Measurements from ENCODE around the gene CSF2RB.

Gene CSF2RB

GRCh38 chr22:36891646-36892045 is 21.8 kb upstream of the CSF2RB start:
- DNase-seq (ENCODE audit: low read depth) = no peak

DNA sequence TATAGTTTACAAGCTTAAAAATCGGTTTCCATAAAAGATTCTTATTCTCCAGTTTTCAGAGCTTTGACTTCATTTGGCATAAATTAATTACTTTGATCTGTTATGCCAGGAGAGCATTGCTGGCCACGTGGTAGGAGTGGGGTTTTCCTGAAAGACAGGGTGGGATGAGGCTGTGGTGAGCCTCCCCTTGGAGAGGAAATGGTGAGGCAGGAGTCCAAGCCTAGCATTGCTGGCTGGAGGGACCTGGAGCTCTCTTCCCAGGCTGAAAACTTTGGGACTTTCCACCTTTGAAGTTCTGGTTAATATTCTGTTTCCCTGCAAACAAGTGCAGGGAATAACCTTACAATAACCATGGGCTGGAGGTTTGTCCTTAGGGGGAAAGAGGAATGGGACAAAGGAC is 21.1 kb upstream of the CSF2RB start:
- no peak for DNase-seq (ENCODE audit: low read depth)

GRCh38 chr22:36893262-36893661 is 20.2 kb upstream of the CSF2RB start:
- DNase-seq (ENCODE audit: low read depth) = no peak

DNA sequence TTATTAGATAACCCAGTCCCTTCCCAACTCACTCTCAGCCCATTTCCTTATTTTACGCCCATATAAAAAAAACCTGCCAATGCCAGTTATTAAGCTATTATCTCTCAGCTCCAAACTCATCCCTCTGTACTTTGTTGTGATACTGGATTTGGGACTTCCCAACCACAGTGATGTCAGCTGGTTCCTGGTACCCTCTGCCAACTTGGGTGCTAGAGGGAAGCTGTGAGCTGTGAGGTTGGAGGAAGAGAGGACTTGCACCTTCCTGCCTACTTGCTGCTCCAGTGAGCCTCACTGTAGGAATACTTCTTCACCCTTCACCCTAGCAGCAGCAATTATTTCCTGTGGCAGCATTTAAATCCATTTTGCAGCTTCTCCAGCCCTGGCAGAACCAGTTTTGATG is 19.2 kb upstream of the CSF2RB start:
- DNase-seq (ENCODE audit: low read depth) = no peak

DNA sequence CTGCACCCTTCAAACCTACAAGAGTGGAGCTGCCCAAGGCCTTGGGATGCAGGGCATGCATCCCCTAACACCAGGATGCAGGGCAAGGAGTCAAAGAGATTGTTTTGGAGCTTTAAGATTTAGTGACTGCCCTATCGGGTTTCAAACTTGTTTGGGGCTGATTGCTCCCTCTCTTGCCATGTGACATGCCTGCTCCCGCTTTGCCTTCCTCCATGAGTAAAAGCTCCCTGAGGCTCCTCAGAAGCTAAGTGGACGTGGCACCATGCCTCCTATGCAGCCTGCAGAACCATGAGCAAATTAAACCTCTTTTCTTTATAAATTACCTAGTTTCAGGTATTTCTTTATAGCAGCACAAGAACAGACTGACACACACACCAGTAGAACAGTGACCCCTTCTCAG is 15.8 kb upstream of the CSF2RB start:
- DNase-seq (ENCODE audit: low read depth) = no peak

DNA sequence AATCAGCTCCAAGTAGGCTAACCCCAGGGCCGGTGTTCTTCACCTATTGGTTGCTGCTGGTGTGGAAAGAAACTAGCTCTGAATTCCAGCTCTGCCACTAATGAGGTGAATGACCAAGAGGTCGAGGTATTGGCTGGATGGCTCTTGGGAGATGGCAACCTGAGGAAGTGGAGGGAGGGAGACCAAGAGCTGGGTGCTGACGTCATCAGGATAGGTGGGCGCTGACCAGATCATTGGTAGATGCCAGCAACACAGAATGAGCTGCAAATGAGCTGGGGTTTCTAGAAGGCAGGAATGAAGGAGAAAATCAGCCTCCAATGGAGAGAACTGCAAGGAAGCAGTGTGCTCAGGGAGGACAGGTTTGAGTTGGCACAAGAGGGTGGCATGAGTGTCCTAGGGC is 14.7 kb upstream of the CSF2RB start:
- DNase-seq (ENCODE audit: low read depth) = no peak

- DNase-seq (ENCODE audit: low read depth) = no peak
These were observed 13.9 kb upstream of the CSF2RB start for GRCh38 chr22:36899498-36899897.

GRCh38 chr22:36900225-36900624 is 13.2 kb upstream of the CSF2RB start:
- DNase-seq (ENCODE audit: low read depth) = no peak

- no peak for DNase-seq (ENCODE audit: low read depth)
These were observed 12.5 kb upstream of the CSF2RB start for GRCh38 chr22:36900880-36901279.

- no peak for DNase-seq (ENCODE audit: low read depth)
These were observed 11.9 kb upstream of the CSF2RB start for GRCh38 chr22:36901411-36902142.

GRCh38 chr22:36902143-36902926 is 11.1 kb upstream of the CSF2RB start:
- DNase-seq (ENCODE audit: low read depth) = no peak

GRCh38 chr22:36904260-36904880 is 9.1 kb upstream of the CSF2RB start:
- DNase-seq (ENCODE audit: low read depth) = no peak

DNA sequence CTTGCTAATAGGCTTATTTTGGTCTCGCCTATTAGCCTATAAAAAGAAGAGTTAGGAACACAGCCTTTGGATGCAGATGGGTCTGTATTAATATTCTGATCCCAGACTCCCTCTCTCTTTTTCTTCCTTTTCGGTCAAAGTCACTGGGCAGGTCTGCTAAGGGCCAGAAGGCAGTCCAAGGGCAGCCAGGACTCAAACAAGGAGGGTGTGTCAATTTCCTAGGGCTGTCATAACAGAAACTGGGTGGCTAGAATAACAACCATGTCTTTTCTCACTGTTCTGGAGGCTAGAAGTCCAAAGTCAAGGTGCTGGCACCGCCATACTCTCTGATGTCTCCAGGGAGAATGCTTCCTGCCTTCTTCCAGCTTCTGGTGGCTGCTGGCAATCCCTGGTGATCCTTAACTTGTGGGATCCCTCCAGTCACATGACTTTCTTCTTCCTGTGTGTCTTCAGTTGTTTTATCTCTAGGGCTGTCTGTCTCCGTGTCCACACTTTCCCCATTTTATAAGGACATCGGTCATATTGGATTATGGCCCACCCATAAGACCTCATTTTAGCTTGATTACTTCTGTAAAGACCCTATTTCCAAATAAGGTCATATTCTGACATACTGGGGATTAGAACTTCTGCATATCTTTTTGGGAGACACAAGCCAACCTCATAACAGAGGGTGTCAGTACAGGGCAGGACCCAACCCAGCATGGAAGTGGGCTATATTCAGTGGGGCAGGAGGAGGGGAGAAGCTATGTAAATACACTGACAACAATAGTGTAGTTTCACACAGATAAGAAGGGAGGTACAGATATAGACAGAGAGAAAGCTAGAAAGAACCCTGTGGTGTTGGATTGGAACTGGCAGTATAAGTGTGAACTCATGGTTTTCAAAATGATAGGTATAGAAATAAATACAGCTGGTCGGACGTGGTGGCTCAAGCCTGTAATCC is 5.9 kb upstream of the CSF2RB start:
- no peak for DNase-seq (ENCODE audit: low read depth)

GRCh38 chr22:36910461-36910860 is 3.0 kb upstream of the CSF2RB start:
- DNase-seq (ENCODE audit: low read depth) = no peak

DNA sequence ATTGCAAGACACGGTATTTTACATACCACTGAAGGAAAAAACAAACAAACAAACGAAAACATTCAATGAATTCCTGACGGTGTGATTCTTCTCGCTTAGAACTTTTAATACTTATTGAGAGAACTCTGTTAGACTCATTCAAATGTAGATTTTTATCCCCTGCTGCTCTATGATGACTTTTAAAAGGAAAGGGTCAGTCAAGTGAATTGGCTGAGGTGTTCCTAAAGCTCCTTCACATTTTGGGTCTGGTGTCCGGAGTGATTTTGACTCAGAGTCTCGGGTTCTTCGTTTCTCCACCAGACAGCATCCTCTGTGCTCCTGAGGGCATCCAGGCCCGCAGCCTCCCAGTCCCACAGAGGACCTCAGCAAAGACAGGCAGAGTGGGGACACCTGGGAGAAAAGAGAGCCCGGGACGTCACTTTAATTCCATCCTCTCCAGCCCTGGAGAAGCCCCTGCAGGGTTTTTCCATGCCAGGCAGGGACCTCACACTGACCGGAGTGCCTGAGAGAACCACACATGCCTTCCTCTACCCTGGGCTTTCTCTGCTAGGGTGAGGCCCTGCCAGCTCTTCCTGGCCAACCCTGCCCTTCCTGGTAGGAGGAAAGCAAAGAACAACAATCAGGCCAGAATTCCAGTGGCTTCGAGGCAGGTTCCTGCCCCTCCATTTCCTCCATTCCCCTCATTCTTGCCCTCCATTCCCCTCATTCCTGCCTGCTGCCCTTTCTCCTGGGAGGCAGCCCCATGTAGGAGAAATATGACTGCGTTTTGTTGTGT is 1.4 kb upstream of the CSF2RB start:
- DNase-seq (ENCODE audit: low read depth) = no peak

DNA sequence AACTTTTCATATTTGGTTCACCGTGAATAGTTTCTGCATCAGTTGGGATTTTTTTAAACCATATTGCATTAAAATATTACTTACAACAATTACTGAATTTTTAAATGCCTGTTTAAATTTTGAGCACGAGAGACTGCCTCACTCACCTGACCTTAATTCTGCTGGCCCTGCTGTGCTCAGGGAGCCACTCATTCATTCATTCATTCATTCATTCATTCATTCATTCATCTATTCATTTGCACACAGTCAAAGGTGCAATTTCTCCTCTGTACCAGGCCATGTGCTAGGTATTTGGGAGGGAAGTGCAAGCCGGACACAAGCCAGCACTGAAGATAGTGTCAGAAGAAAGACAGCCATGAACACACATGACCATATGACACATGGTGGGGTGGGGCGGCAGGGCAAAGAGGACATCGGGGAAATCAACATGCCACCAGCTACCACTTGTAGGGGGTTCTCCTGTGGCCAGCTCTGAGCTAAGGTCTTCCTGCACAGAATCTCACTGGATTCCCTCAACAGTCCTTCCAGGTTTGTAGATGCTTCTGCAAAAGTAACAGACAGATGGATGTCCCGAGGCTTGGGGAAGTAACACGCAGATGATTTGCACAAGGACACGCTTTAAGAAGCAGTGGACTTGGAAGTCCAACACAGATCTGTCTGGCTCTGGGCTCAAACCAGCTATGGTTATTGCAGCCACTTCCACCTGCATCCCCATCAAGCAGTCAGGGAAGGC is 568 bp upstream of the CSF2RB start:
- DNase-seq (ENCODE audit: low read depth) = no peak

GRCh38 chr22:36914390-36914752 is 943 bp downstream of the CSF2RB start:
- no peak for DNase-seq (ENCODE audit: low read depth)

GRCh38 chr22:36916034-36916433 is 2.6 kb downstream of the CSF2RB start:
- DNase-seq (ENCODE audit: low read depth) = no peak

DNA sequence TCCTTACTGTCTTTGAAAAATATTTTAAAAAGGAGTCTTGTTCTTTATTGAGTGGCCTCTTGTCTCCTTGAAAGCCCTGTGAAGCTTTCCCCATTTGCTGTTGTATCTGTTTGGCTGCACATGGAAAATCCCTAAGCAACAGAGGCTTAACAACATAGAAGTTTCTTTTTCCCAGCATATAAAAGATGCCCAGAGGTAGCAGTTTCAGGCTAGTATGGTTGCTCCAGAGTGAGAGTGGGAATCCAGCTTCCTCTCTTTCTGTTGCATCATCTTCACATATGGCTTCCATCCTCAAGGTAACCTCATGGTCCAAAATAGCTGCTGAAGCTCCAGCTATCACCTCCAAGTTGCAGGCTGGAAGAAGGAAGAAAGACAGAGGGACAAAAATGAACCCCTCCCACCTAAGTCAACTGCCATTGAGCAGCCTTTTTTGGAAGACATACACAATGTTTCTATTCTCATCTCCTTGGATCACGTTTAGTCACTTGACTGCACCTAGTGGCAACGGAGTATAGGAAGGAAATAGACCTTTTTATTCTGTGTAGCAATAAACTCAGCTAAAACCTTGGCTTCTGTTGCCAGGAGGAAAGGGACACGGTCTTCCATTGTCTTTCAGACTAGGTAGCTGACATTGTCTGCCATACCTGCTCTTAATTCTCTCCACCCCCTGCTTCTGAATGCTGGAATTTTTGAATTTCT is 5.3 kb downstream of the CSF2RB start:
- no peak for DNase-seq (ENCODE audit: low read depth)
